Liver (tissue), 9 donors: ENCODE measurements around the gene SLC8A3. TPM values are rescaled to one million over a fixed set of nuclear protein-coding genes. Genes with fewer than 3 reads are reported as not detected.

Experiments used
- DNase-seq: peaks from one replicate; pipeline ENCODE4 v3.0.0-alpha.2; 2017; ENCODE audit warnings: low spot score
- H3K27ac ChIP-seq, 2 donors: one replicate each; pipeline ENCODE4 v1.7.0; 2013; ENCODE audit warnings: inconsistent platforms in 2 of 2, low read length in 2 of 2, control low read depth in 1 of 2, low read depth in 1 of 2, mild to moderate bottlenecking in 1 of 2
- H3K27me3 ChIP-seq, 4 donors: one replicate each; pipeline versions ENCODE4 v1.6.1 to v1.7.0; 2013; ENCODE audit warnings: low read length in 3 of 4, inconsistent platforms in 1 of 4, mild to moderate bottlenecking in 1 of 4, moderate library complexity in 1 of 4; ENCODE audit not compliant: control insufficient read depth in 4 of 4, insufficient read depth in 4 of 4
- H3K36me3 ChIP-seq, 4 donors: one replicate each; pipeline versions ENCODE4 v1.6.1 to v1.7.0; 2013; ENCODE audit warnings: low read length in 3 of 4, mild to moderate bottlenecking in 3 of 4, low read depth in 1 of 4, moderate library complexity in 1 of 4; ENCODE audit not compliant: control insufficient read depth in 4 of 4, insufficient read depth in 3 of 4
- H3K4me1 ChIP-seq, 4 donors: one replicate each; pipeline versions ENCODE4 v1.6.1 to v1.7.0; 2013; ENCODE audit warnings: low read length in 3 of 4, mild to moderate bottlenecking in 3 of 4, moderate library complexity in 1 of 4; ENCODE audit not compliant: control insufficient read depth in 4 of 4, insufficient read depth in 4 of 4
- H3K4me3 ChIP-seq, 3 donors: one replicate each; pipeline versions ENCODE4 v1.6.1 to v1.7.0; 2013; ENCODE audit warnings: low read length in 3 of 3, control low read depth in 1 of 3, low read depth in 1 of 3, mild to moderate bottlenecking in 1 of 3
- H3K9ac ChIP-seq, 2 donors: one replicate each; pipeline ENCODE4 v1.7.0; 2013; ENCODE audit warnings: low read length in 2 of 2, mild to moderate bottlenecking in 2 of 2, moderate library complexity in 2 of 2, control low read depth in 1 of 2, low read depth in 1 of 2
- H3K9me3 ChIP-seq, 4 donors: one replicate each; pipeline versions ENCODE4 v1.6.1 to v1.7.0; 2013; ENCODE audit warnings: low read length in 3 of 4; ENCODE audit not compliant: control insufficient read depth in 4 of 4
- FOXA1 ChIP-seq: IDR thresholded peaks from 2 replicates; pipeline ENCODE4 v1.6.1; 2016; ENCODE audit warnings: antibody characterized with exemption
- FOXA2 ChIP-seq: IDR thresholded peaks from 2 replicates; pipeline ENCODE4 v1.6.1; 2016; ENCODE audit warnings: antibody characterized with exemption
- GABPA ChIP-seq, 2 donors: IDR thresholded peaks in 1 of 2; conservative IDR thresholded peaks in 1 of 2; 2 replicates each; pipeline ENCODE4 v1.6.1; 2016; ENCODE audit warnings: antibody characterized with exemption in 2 of 2, mild to moderate bottlenecking in 1 of 2, moderate library complexity in 1 of 2
- HNF4A ChIP-seq, 2 donors: conservative IDR thresholded peaks; 2 replicates each; pipeline ENCODE4 v1.6.1; 2016; ENCODE audit warnings: antibody characterized with exemption in 2 of 2, mild to moderate bottlenecking in 2 of 2
- HNF4G ChIP-seq: IDR thresholded peaks from 2 replicates; pipeline ENCODE4 v1.6.1; 2016; ENCODE audit warnings: antibody characterized with exemption
- JUND ChIP-seq, 2 donors: IDR thresholded peaks; 2 replicates each; pipeline ENCODE4 v1.6.1; 2016; ENCODE audit warnings: antibody characterized with exemption in 2 of 2
- MAX ChIP-seq: IDR thresholded peaks from 2 replicates; pipeline ENCODE4 v1.6.1; 2016; ENCODE audit warnings: antibody characterized with exemption
- NR2F2 ChIP-seq: IDR thresholded peaks from 2 replicates; pipeline ENCODE4 v1.6.1; 2016; ENCODE audit warnings: antibody characterized with exemption
- RAD21 ChIP-seq, 2 donors: IDR thresholded peaks; 2 replicates each; pipeline ENCODE4 v1.6.1; 2016; ENCODE audit warnings: antibody characterized with exemption in 2 of 2, mild to moderate bottlenecking in 2 of 2
- RXRA ChIP-seq, 2 donors: IDR thresholded peaks; 2 replicates each; pipeline ENCODE4 v1.6.1; 2017 to 2018; ENCODE audit warnings: antibody characterized with exemption in 2 of 2, mild to moderate bottlenecking in 1 of 2
- SP1 ChIP-seq: IDR thresholded peaks from 2 replicates; pipeline ENCODE4 v1.6.1; 2018; ENCODE audit warnings: antibody characterized with exemption, mild to moderate bottlenecking
- TAF1 ChIP-seq: conservative IDR thresholded peaks from 2 replicates; pipeline ENCODE4 v1.6.1; 2016; ENCODE audit warnings: antibody characterized with exemption, mild to moderate bottlenecking
- YY1 ChIP-seq: IDR thresholded peaks from 2 replicates; pipeline ENCODE4 v1.6.1; 2016; ENCODE audit warnings: antibody characterized with exemption, mild to moderate bottlenecking
- WGBS: extraction: QIAGEN DNeasy Blood & Tissue Kit; methylation state at CpG from one replicate; pipeline ENCODE4 v1.1.7; 2013; 5-methylcytosine and 5-hydroxymethylcytosine counted together
- polyA plus RNA-seq, 2 donors: library from polyadenylated mRNA; stranded (reverse) in 1 of 2; unstranded in 1 of 2; fragments of 200-250 nt in 1 of 2; fragments of >200 nt in 1 of 2; fragmentation: Nextera tagmentation in 1 of 2; extraction: Ambion mirVana in 1 of 2; gene quantifications; one replicate each; pipeline versions ENCODE4 v1.2.1 to v1.2.3, GENCODE V29; 2013 to 2015
- total RNA-seq, 2 donors: library from RNA; depleted of rRNA; stranded (reverse); fragments of >200 nt; gene quantifications; one replicate each; pipeline ENCODE4 v1.2.3, GENCODE V29; 2014
- TF ChIP-seq, protein P1 (sequence below): fragments of 150-350 bp; IDR thresholded peaks from 2 replicates; pipeline ENCODE4 v1.5.1; 2017; ENCODE audit warnings: improper control_type of control experiment, low read depth, low read length; ENCODE audit not compliant: missing input control
- TF ChIP-seq, protein P2 (sequence below): IDR thresholded peaks from 2 replicates; pipeline ENCODE4 v1.6.1; 2016; ENCODE audit warnings: antibody characterized with exemption, mild to moderate bottlenecking
- TF ChIP-seq, protein P3 (sequence below): IDR thresholded peaks from 2 replicates; pipeline ENCODE4 v1.6.1; 2016; ENCODE audit warnings: antibody characterized with exemption
- donor health status: healthy.
- donor health status: healthy.
- donor health status: healthy.
- donor health status: healthy.
- donor health status: healthy.

Gene SLC8A3
- total and polyA plus RNA-seq, 4 donors = 0.05 to 0.56 (median 0.10) TPM; not detected in 1

DNA sequence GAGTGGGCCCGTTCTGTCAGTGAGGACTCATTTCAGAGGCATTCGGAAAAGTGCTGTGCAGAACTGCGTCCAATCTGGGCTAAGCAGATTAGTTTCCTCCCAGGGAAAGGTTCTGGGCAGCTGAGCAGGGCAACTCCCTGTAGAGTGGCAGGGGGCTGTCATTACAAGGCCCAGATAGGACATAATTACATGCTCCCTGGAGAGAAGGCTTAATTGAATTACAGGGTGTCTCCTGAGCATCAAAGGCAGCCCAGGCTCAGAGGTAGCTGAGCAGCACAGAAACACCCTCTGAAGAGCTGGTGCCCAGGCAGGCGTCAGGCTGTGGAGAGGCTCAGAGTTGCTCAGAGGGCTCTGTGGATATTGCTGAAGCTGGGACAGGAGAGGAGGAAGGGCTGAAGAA lies 36.0 kb downstream of the SLC8A3 start:
- Histone ChIP-seq H3K4me1 (no peaks in the 10 kb centered on the region), H3K27me3 (peaks cover 0 to 4% (median 0%) of the 10 kb centered on the region in 4 donors), H3K27ac (no peak overlapping the region), H3K36me3 (no peaks in the 10 kb centered on the region), H3K9me3 (no peaks in the 10 kb centered on the region), H3K4me3 (no peak overlapping the region), H3K9ac (no peak overlapping the region)
- WGBS = 70% methylated on average over 4 of the region's 4 CpGs
- TF ChIP-seq, protein P1, sequence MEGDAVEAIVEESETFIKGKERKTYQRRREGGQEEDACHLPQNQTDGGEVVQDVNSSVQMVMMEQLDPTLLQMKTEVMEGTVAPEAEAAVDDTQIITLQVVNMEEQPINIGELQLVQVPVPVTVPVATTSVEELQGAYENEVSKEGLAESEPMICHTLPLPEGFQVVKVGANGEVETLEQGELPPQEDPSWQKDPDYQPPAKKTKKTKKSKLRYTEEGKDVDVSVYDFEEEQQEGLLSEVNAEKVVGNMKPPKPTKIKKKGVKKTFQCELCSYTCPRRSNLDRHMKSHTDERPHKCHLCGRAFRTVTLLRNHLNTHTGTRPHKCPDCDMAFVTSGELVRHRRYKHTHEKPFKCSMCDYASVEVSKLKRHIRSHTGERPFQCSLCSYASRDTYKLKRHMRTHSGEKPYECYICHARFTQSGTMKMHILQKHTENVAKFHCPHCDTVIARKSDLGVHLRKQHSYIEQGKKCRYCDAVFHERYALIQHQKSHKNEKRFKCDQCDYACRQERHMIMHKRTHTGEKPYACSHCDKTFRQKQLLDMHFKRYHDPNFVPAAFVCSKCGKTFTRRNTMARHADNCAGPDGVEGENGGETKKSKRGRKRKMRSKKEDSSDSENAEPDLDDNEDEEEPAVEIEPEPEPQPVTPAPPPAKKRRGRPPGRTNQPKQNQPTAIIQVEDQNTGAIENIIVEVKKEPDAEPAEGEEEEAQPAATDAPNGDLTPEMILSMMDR = no peak
- TF ChIP-seq, protein P2, sequence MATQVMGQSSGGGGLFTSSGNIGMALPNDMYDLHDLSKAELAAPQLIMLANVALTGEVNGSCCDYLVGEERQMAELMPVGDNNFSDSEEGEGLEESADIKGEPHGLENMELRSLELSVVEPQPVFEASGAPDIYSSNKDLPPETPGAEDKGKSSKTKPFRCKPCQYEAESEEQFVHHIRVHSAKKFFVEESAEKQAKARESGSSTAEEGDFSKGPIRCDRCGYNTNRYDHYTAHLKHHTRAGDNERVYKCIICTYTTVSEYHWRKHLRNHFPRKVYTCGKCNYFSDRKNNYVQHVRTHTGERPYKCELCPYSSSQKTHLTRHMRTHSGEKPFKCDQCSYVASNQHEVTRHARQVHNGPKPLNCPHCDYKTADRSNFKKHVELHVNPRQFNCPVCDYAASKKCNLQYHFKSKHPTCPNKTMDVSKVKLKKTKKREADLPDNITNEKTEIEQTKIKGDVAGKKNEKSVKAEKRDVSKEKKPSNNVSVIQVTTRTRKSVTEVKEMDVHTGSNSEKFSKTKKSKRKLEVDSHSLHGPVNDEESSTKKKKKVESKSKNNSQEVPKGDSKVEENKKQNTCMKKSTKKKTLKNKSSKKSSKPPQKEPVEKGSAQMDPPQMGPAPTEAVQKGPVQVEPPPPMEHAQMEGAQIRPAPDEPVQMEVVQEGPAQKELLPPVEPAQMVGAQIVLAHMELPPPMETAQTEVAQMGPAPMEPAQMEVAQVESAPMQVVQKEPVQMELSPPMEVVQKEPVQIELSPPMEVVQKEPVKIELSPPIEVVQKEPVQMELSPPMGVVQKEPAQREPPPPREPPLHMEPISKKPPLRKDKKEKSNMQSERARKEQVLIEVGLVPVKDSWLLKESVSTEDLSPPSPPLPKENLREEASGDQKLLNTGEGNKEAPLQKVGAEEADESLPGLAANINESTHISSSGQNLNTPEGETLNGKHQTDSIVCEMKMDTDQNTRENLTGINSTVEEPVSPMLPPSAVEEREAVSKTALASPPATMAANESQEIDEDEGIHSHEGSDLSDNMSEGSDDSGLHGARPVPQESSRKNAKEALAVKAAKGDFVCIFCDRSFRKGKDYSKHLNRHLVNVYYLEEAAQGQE = no peak
- TF ChIP-seq YY1 (no peak), RXRA (IDR thresholded peaks at IDR 0.05) (no peak), FOXA2 (no peak), RAD21 (IDR thresholded peaks at IDR 0.05) (no peak), GABPA (IDR thresholded peaks at IDR 0.05 in 1 of 2, conservative IDR thresholded peaks at IDR 0.05 in 1 of 2) (no peak), MAX (no peak), HNF4A (conservative IDR thresholded peaks at IDR 0.05) (no peak), JUND (IDR thresholded peaks at IDR 0.05) (no peak)
- TF ChIP-seq, protein P3, sequence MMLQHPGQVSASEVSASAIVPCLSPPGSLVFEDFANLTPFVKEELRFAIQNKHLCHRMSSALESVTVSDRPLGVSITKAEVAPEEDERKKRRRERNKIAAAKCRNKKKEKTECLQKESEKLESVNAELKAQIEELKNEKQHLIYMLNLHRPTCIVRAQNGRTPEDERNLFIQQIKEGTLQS = no peak
- no peak for DNase-seq

DNA sequence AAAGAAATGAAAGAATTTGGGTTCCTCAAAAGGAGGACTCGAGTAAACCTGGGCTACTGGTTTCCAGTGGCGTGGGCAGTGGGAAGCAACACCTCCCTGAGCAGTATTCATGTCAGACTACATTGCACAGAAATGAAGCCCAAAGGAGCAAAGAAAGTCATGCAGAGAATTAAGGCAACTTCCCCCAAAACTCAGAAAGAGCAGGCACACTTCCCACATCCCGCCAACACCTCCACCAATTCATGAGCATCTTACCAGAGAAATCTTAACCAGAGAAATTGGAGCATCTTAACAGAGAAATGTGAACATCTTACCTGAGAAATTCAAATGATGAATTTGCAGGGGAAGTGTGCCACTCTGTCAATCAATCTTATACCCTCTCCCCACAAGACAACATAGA lies 36.7 kb downstream of the SLC8A3 start:
- Histone ChIP-seq H3K27me3 (peaks cover 0 to 7% (median 0%) of the 10 kb centered on the region in 4 donors), H3K27ac (no peak overlapping the region), H3K9me3 (no peaks in the 10 kb centered on the region), H3K9ac (no peak overlapping the region), H3K4me3 (no peak overlapping the region), H3K36me3 (no peaks in the 10 kb centered on the region), H3K4me1 (no peaks in the 10 kb centered on the region)
- WGBS = 88% methylated on average over 3 of the region's 3 CpGs
- no peak for DNase-seq
- TF ChIP-seq HNF4G (no peak), JUND (IDR thresholded peaks at IDR 0.05) (no peak), MAX (no peak), TAF1 (no peak), HNF4A (conservative IDR thresholded peaks at IDR 0.05) (no peak), YY1 (no peak), SP1 (no peak), GABPA (IDR thresholded peaks at IDR 0.05 in 1 of 2, conservative IDR thresholded peaks at IDR 0.05 in 1 of 2) (no peak), FOXA1 (no peak), NR2F2 (no peak), RAD21 (IDR thresholded peaks at IDR 0.05) (no peak)
- TF ChIP-seq, protein P2 = no peak
- TF ChIP-seq, protein P1 = no peak
